IMR-90 (cell line): ENCODE data around the gene SLC23A2. TPM values are rescaled to one million over a fixed set of nuclear protein-coding genes. Genes with fewer than 3 reads are reported as not detected.

Experiments
- ATAC-seq: fragments of 200-7000 bp; cut with Tn5 transposase; 2 replicates; pipeline ENCODE4 v1.9.1; 2020; ENCODE audit warnings: low read depth, mild to moderate bottlenecking, moderate library complexity
- BruUV-seq: library from RNA; stranded (reverse); fragments of 400-500 nt; replicated peaks from 2 replicates; lab custom pipeline; 2021; lab: Mats Ljungman, UMichigan
- CTCF ChIA-PET: fragments of 300-600 bp; formaldehyde crosslinking; extraction: SDS; loops from one replicate; lab custom pipeline; 2021; ENCODE audit warnings: antibody characterized with exemption; lab: Yijun Ruan, JAX
- POLR2A ChIA-PET: fragments of 300-600 bp; sonication (Branson Sonifier 250); formaldehyde crosslinking; loops from one replicate; lab custom pipeline; 2022; ENCODE audit warnings: antibody characterized with exemption; ENCODE audit not compliant: unreplicated experiment; lab: Charles Lee
- DNase-seq: peaks from one replicate; pipeline ENCODE4 v3.0.0; 2013
- H2AFZ ChIP-seq: replicated peaks from 2 replicates; pipeline ENCODE3; 2013; ENCODE audit warnings: low read length, mild to moderate bottlenecking; ENCODE audit not compliant: poor library complexity
- H2AK5ac ChIP-seq: 2 replicates; pipeline ENCODE4 v1.6.1; 2013; ENCODE audit warnings: low read depth, low read length, inconsistent platforms
- H2AK9ac ChIP-seq: replicated peaks from 2 replicates; pipeline ENCODE3; 2013; ENCODE audit warnings: mild to moderate bottlenecking, low read depth, low read length, moderate library complexity; ENCODE audit not compliant: poor library complexity
- H2BK120ac ChIP-seq: 2 replicates; pipeline ENCODE4 v1.6.1; 2013; ENCODE audit warnings: low read depth, low read length, inconsistent platforms
- H2BK15ac ChIP-seq: 3 replicates; pipeline ENCODE4 v1.6.1; 2013; ENCODE audit warnings: low read depth, low read length, inconsistent platforms
- H2BK20ac ChIP-seq: 2 replicates; pipeline ENCODE4 v1.6.1; 2013; ENCODE audit warnings: low read depth, mild to moderate bottlenecking, inconsistent platforms, low read length, moderate library complexity
- H2BK5ac ChIP-seq: 2 replicates; pipeline ENCODE4 v1.6.1; 2013; ENCODE audit warnings: mild to moderate bottlenecking, low read depth, low read length, inconsistent platforms; ENCODE audit not compliant: poor library complexity, severe bottlenecking
- H3K14ac ChIP-seq: replicated peaks from 2 replicates; pipeline ENCODE4 v1.6.1; 2013; ENCODE audit warnings: low read depth, low read length, inconsistent platforms
- H3K18ac ChIP-seq: 2 replicates; pipeline ENCODE4 v1.6.1; 2013; ENCODE audit warnings: low read depth, low read length, control low read depth
- H3K23ac ChIP-seq: 2 replicates; pipeline ENCODE4 v1.6.1; 2013; ENCODE audit warnings: low read depth, low read length, inconsistent platforms
- H3K27ac ChIP-seq: 2 replicates; pipeline ENCODE4 v1.5.1; 2013; ENCODE audit warnings: mild to moderate bottlenecking, control low read depth, low read length; ENCODE audit not compliant: insufficient read depth
- H3K27me3 ChIP-seq: 2 replicates; pipeline ENCODE4 v1.6.1; 2013; ENCODE audit warnings: low read length; ENCODE audit not compliant: control insufficient read depth, insufficient read depth
- H3K36me3 ChIP-seq: 2 replicates; pipeline ENCODE4 v1.6.1; 2013; ENCODE audit warnings: low read length, mixed read lengths; ENCODE audit not compliant: control insufficient read depth, insufficient read depth
- H3K4ac ChIP-seq: 2 replicates; pipeline ENCODE4 v1.6.1; 2013; ENCODE audit warnings: low read depth, low read length, inconsistent platforms
- H3K4me1 ChIP-seq: 2 replicates; pipeline ENCODE4 v1.6.1; 2013; ENCODE audit warnings: low read length, mixed read lengths; ENCODE audit not compliant: control insufficient read depth, insufficient read depth
- H3K4me2 ChIP-seq: 2 replicates; pipeline ENCODE4 v1.6.1; 2013; ENCODE audit warnings: low read depth, mild to moderate bottlenecking, control low read depth, low read length, moderate library complexity
- H3K4me3 ChIP-seq: 2 replicates; pipeline ENCODE4 v1.5.1; 2013; ENCODE audit warnings: low read depth, mild to moderate bottlenecking, control low read depth, low read length, moderate library complexity; ENCODE audit not compliant: insufficient read depth
- H3K56ac ChIP-seq: 2 replicates; pipeline ENCODE4 v1.6.1; 2013; ENCODE audit warnings: low read length, inconsistent platforms; ENCODE audit not compliant: insufficient read depth; ENCODE audit errors: extremely low read depth
- H3K79me1 ChIP-seq, 2 experiments: 2 replicates each; pipeline ENCODE4 v1.6.1; 2013; ENCODE audit warnings: low read length in 2 of 2, inconsistent platforms in 1 of 2, low read depth in 1 of 2
- H3K9ac ChIP-seq: 2 replicates; pipeline ENCODE4 v1.6.1; 2013; ENCODE audit warnings: low read depth, low read length, control low read depth
- H3K9me1 ChIP-seq: 2 replicates; pipeline ENCODE4 v1.6.1; 2013; ENCODE audit warnings: low read length, inconsistent platforms; ENCODE audit not compliant: insufficient read depth
- H3K9me3 ChIP-seq: 2 replicates; pipeline ENCODE4 v1.6.1; 2013; ENCODE audit warnings: low read length; ENCODE audit not compliant: control insufficient read depth, insufficient read depth
- H4K20me1 ChIP-seq: 2 replicates; pipeline ENCODE4 v1.6.1; 2013; ENCODE audit warnings: low read length, inconsistent platforms; ENCODE audit not compliant: insufficient read depth
- H4K5ac ChIP-seq: 2 replicates; pipeline ENCODE4 v1.6.1; 2013; ENCODE audit warnings: mild to moderate bottlenecking, low read depth, low read length, control low read depth
- H4K8ac ChIP-seq, 2 experiments: 2 replicates each; pipeline ENCODE4 v1.6.1; 2013; ENCODE audit warnings: low read depth in 2 of 2, low read length in 2 of 2, control low read depth in 1 of 2, inconsistent platforms in 1 of 2
- H4K91ac ChIP-seq: 2 replicates; pipeline ENCODE4 v1.6.1; 2013; ENCODE audit warnings: low read depth, low read length, inconsistent platforms; ENCODE audit not compliant: insufficient read depth
- BHLHE40 ChIP-seq: fragments of 150-350 bp; IDR thresholded peaks from 2 replicates; pipeline ENCODE4 v1.6.1; 2016; ENCODE audit warnings: mild to moderate bottlenecking, low read depth, low read length
- CEBPB ChIP-seq: IDR thresholded peaks from 2 replicates; pipeline ENCODE4 v1.6.1; 2012; ENCODE audit warnings: low read depth, low read length, improper control_type of control experiment
- CHD1 ChIP-seq: IDR thresholded peaks from 2 replicates; pipeline ENCODE4 v1.6.1; 2012; ENCODE audit warnings: low read depth, low read length, improper control_type of control experiment
- CTCF ChIP-seq: conservative IDR thresholded peaks from 2 replicates; pipeline ENCODE4 v1.5.1; 2012; ENCODE audit warnings: mild to moderate bottlenecking, low read depth, low read length, improper control_type of control experiment
- ELK1 ChIP-seq: fragments of 150-350 bp; IDR thresholded peaks from 2 replicates; pipeline ENCODE4 v1.6.1; 2016; ENCODE audit warnings: low read depth, mild to moderate bottlenecking, low read length, moderate library complexity, borderline replicate concordance
- FOS ChIP-seq: fragments of 150-350 bp; IDR thresholded peaks from 2 replicates; pipeline ENCODE4 v1.6.1; 2016; ENCODE audit warnings: low read depth, low read length
- MAFK ChIP-seq: IDR thresholded peaks from 2 replicates; pipeline ENCODE4 v1.6.1; 2012; ENCODE audit warnings: low read depth, low read length, improper control_type of control experiment
- MAZ ChIP-seq: IDR thresholded peaks from 2 replicates; pipeline ENCODE4 v1.6.1; 2012; ENCODE audit warnings: low read depth, mild to moderate bottlenecking, low read length, improper control_type of control experiment, moderate library complexity, borderline replicate concordance
- MXI1 ChIP-seq: IDR thresholded peaks from 2 replicates; pipeline ENCODE4 v1.6.1; 2012; ENCODE audit warnings: low read depth, mild to moderate bottlenecking, low read length, moderate library complexity, borderline replicate concordance
- NFE2L2 ChIP-seq: fragments of 150-350 bp; IDR thresholded peaks from 2 replicates; pipeline ENCODE4 v1.6.1; 2016; ENCODE audit warnings: low read depth, mild to moderate bottlenecking, low read length
- POLR2A ChIP-seq: IDR thresholded peaks from 2 replicates; pipeline ENCODE4 v1.6.1; 2012; ENCODE audit warnings: mild to moderate bottlenecking, low read depth, low read length
- RAD21 ChIP-seq: IDR thresholded peaks from 2 replicates; pipeline ENCODE4 v1.6.1; 2012; ENCODE audit warnings: low read length, improper control_type of control experiment
- RCOR1 ChIP-seq: IDR thresholded peaks from 2 replicates; pipeline ENCODE4 v1.6.1; 2012; ENCODE audit warnings: mild to moderate bottlenecking, low read length, improper control_type of control experiment; ENCODE audit not compliant: insufficient replicate concordance
- RFX5 ChIP-seq: IDR thresholded peaks from 2 replicates; pipeline ENCODE4 v1.8.0; 2012; ENCODE audit warnings: low read depth, mild to moderate bottlenecking, low read length, moderate library complexity
- SMC3 ChIP-seq: fragments of 150-350 bp; IDR thresholded peaks from 2 replicates; pipeline ENCODE4 v1.6.1; 2016; ENCODE audit warnings: low read depth, mild to moderate bottlenecking, antibody characterized with exemption, low read length, moderate library complexity
- WGBS, 2 experiments: methylation state at CpG; one replicate each; pipeline versions ENCODE4 v1.1.5 to v1.1.7; 2013; ENCODE audit warnings: missing lambda C conversion rate in 2 of 2; ENCODE audit not compliant: insufficient read length in 1 of 2; ENCODE audit errors: extremely low coverage in 2 of 2; 5-methylcytosine and 5-hydroxymethylcytosine counted together
- dilution Hi-C: fragments of 300-500 bp; cut with HindIII; formaldehyde crosslinking; loops from one replicate; pipeline ENCODE4 v1.14.3; 2018; ENCODE audit warnings: low sequenced_read_pairs; ENCODE audit not compliant: unreplicated experiment
- in situ Hi-C: fragments of 300-500 bp; cut with MboI; formaldehyde crosslinking; loops from 3 replicates; pipeline ENCODE4 v1.14.3; 2019; ENCODE audit warnings: low sequenced_read_pairs, inconsistent platforms, mixed read lengths
- intact Hi-C: fragments of 100-400 bp; cut with micrococcal nuclease; formaldehyde crosslinking; loops from 2 replicates; pipeline ENCODE4 v1.10.0; 2022
- polyA plus RNA-seq, 3 experiments: library from polyadenylated mRNA; depleted of rRNA; stranded (reverse); fragments of >200 nt; gene quantifications; 2 replicates each; pipeline ENCODE4 v1.2.3, GENCODE V29; 2012; ENCODE audit warnings: low replicate concordance in 1 of 3
- total RNA-seq: library from RNA; depleted of rRNA; stranded (reverse); fragments of >200 nt; gene quantifications from 2 replicates; pipeline ENCODE4 v1.2.3, GENCODE V29; 2012
- TF ChIP-seq, protein P1 (sequence below): fragments of 150-350 bp; IDR thresholded peaks from 2 replicates; pipeline ENCODE4 v1.6.1; 2017; ENCODE audit warnings: mild to moderate bottlenecking, antibody characterized with exemption, low read length, low read depth

SLC23A2 gene
- total and polyA plus RNA-seq, 2 of the 4 experiments (the other 2 are of a cell fraction): 10.2 to 14.4 TPM

DNA sequence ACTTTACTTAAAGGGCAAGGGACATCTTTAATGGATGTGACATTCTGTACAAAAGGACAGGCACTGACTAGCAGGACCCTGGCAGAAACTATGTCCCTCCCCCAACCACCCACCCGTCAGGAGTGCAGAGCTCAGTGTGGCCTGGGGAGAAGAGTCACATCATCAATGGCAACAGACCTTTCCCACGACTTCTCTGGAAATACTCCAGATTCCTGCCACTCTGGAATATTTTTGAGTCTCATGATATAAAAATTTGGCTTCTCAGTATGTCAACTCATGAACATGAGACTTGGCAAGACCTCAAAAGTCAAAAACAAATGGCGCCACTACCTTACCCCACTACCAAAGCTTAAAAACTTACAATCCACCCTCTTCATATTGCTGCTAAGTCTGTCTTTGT lies 118.3 kb downstream of the SLC23A2 start:
- H4K20me1 ChIP-seq: no peaks in the 10 kb centered on the region
- H3K4me3 ChIP-seq: no peak overlapping the region
- no peak for DNase-seq
- no peak overlapping the region for H3K27ac ChIP-seq
- H4K5ac ChIP-seq: no peak overlapping the region
- no peak overlapping the region for H2BK120ac ChIP-seq
- no peak for ATAC-seq
- H2AFZ ChIP-seq: no peak overlapping the region
- no peak overlapping the region for H2BK5ac ChIP-seq
- dilution Hi-C loops (no loop called here), in situ Hi-C loops (no loop called here), intact Hi-C loops (no loop called here)
- POLR2A ChIA-PET: no interaction called here
- no peak overlapping the region for H2BK20ac ChIP-seq
- no peak overlapping the region for H3K4me2 ChIP-seq
- peaks cover 8% of the 10 kb centered on the region; the same call in 1 of the 2 replicates for H3K9me1 ChIP-seq
- CTCF ChIA-PET: interaction anchor here (0.6 kb wide), 1 partner anchor 914 kb away, joined by 4 read pairs; no protein-coding TSS in a partner anchor
- H2AK5ac ChIP-seq: no peak overlapping the region
- no peaks in the 10 kb centered on the region for H3K9me3 ChIP-seq
- H3K14ac ChIP-seq: no peak overlapping the region
- no peak overlapping the region for H3K9ac ChIP-seq
- no TSS peak for BruUV-seq
- H3K56ac ChIP-seq: no peak overlapping the region
- no peak overlapping the region for H2BK15ac ChIP-seq
- H3K18ac ChIP-seq: no peak overlapping the region
- H3K23ac ChIP-seq: no peak overlapping the region
- peaks cover 15% of the 10 kb centered on the region for H3K36me3 ChIP-seq
- no peak overlapping the region for H3K4ac ChIP-seq
- TF ChIP-seq ELK1: no peak
- no peak for TF ChIP-seq RFX5
- TF ChIP-seq RAD21: no peak
- no peak for TF ChIP-seq POLR2A
- TF ChIP-seq FOS: no peak
- no peak for TF ChIP-seq CHD1
- TF ChIP-seq, protein P1, sequence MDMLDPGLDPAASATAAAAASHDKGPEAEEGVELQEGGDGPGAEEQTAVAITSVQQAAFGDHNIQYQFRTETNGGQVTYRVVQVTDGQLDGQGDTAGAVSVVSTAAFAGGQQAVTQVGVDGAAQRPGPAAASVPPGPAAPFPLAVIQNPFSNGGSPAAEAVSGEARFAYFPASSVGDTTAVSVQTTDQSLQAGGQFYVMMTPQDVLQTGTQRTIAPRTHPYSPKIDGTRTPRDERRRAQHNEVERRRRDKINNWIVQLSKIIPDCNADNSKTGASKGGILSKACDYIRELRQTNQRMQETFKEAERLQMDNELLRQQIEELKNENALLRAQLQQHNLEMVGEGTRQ: no peak
- no peak for TF ChIP-seq MAFK
- no peak for TF ChIP-seq RCOR1
- no peak for TF ChIP-seq CTCF
- TF ChIP-seq SMC3: no peak
- no peak for TF ChIP-seq MXI1
- TF ChIP-seq MAZ: no peak
- TF ChIP-seq NFE2L2: no peak
- no peak for TF ChIP-seq BHLHE40
- no peak for TF ChIP-seq CEBPB
- no CpG with 5 or more reads among the region's 3 CpGs for WGBS, 2 experiments
- no peak overlapping the region for H4K91ac ChIP-seq
- H3K4me1 ChIP-seq: peaks cover 1% of the 10 kb centered on the region; the same call in 1 of the 2 replicates
- H2AK9ac ChIP-seq: no peak overlapping the region
- no peak overlapping the region for H4K8ac ChIP-seq
- H3K27me3 ChIP-seq: no peaks in the 10 kb centered on the region
- H3K79me1 ChIP-seq: no peaks in the 10 kb centered on the region
